Suprapubic skin (tissue), 3 donors: ENCODE results near the gene LGI4.

Experiments
- POLR2A ChIP-seq, 2 donors: fragments of 450-650 bp; IDR thresholded peaks; one replicate each; pipeline ENCODE4 v1.6.1; 2017; ENCODE audit warnings: antibody characterized with exemption in 2 of 2, mild to moderate bottlenecking in 2 of 2, moderate library complexity in 2 of 2
- TF ChIP-seq, protein P1 (sequence below), 2 donors: fragments of 200-600 bp in 1 of 2; fragments of 450-650 bp in 1 of 2; sonication (generic) in 1 of 2; IDR thresholded peaks; one replicate each; pipeline ENCODE4 v1.5.1; 2016 to 2019; ENCODE audit warnings: antibody characterized with exemption in 2 of 2, mild to moderate bottlenecking in 1 of 2, moderate library complexity in 1 of 2

DNA sequence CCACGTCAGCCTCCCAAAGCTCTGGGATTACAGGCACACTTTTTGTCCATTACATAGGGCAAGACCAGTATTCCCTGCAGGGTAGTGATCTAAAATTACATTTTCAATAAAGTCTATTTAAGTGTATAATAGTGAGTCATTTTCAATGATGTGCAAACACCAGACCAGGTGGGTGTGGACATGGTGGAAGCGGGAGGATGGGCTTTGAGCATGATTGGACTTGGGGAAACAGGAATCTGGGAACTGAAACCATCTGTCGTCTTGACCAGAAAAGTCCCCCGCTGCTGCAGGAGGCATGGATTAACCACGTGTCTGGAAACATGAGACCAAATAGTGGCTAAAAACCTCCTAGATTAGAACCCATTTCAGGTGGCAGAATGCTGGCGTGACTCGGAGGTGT, 14.4 kb downstream of the LGI4 start:
- no peak for TF ChIP-seq POLR2A (IDR thresholded peaks at IDR 0.05)
- TF ChIP-seq, protein P1, sequence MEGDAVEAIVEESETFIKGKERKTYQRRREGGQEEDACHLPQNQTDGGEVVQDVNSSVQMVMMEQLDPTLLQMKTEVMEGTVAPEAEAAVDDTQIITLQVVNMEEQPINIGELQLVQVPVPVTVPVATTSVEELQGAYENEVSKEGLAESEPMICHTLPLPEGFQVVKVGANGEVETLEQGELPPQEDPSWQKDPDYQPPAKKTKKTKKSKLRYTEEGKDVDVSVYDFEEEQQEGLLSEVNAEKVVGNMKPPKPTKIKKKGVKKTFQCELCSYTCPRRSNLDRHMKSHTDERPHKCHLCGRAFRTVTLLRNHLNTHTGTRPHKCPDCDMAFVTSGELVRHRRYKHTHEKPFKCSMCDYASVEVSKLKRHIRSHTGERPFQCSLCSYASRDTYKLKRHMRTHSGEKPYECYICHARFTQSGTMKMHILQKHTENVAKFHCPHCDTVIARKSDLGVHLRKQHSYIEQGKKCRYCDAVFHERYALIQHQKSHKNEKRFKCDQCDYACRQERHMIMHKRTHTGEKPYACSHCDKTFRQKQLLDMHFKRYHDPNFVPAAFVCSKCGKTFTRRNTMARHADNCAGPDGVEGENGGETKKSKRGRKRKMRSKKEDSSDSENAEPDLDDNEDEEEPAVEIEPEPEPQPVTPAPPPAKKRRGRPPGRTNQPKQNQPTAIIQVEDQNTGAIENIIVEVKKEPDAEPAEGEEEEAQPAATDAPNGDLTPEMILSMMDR (IDR thresholded peaks at IDR 0.05) = no peak
